Pancreas (tissue), 10 donors: ENCODE data around the gene PAGE3. TPM values are rescaled to one million over a fixed set of nuclear protein-coding genes. Genes with fewer than 3 reads are reported as not detected.

ENCODE experiments used
- ATAC-seq, 4 donors: fragments of 200-7000 bp; cut with Tn5 transposase; one replicate each; pipeline versions ENCODE4 v1.8.0 to v1.9.1; 2020; ENCODE audit warnings: mild to moderate bottlenecking in 4 of 4, moderate library complexity in 4 of 4
- DNase-seq, 6 donors: peaks; one replicate each; pipeline ENCODE4 v3.0.0-alpha.2; 2020
- FAIRE-seq: peaks from 2 replicates; lab custom pipeline; 2012; peaks lifted over from hg19 to GRCh38; lab: Jason Lieb, UNC
- H3K27ac ChIP-seq, 4 donors: fragments of 200-600 bp; sonication (generic); 1 replicate in 3 of 4; 2 replicates in 1 of 4; pipeline versions ENCODE4 v1.5.0 to v1.8.0; 2020
- H3K27me3 ChIP-seq, 4 donors: fragments of 200-600 bp; one replicate each; pipeline ENCODE4 v1.8.0; 2021
- H3K36me3 ChIP-seq, 3 donors: fragments of 200-600 bp; sonication (generic) in 1 of 3; one replicate each; pipeline versions ENCODE4 v1.5.0 to v1.8.0; 2020 to 2021
- H3K4me1 ChIP-seq, 3 donors: fragments of 200-600 bp; one replicate each; pipeline ENCODE4 v1.8.0; 2021
- H3K4me3 ChIP-seq, 4 donors: fragments of 200-600 bp; sonication (generic) in 2 of 4; one replicate each; pipeline versions ENCODE4 v1.5.0 to v1.8.0; 2020 to 2021
- H3K9me3 ChIP-seq, 4 donors: fragments of 200-600 bp; one replicate each; pipeline ENCODE4 v1.8.0; 2021
- CTCF ChIP-seq, 4 donors: fragments of 200-600 bp; sonication (generic) in 3 of 4; IDR thresholded peaks; one replicate each; pipeline versions ENCODE4 v1.5.0 to v1.8.0; 2021; ENCODE audit warnings: antibody characterized with exemption in 4 of 4
- WGBS, 2 donors: extraction: QIAGEN DNeasy Blood & Tissue Kit; methylation state at CpG; one replicate each; pipeline ENCODE4 v1.1.7; 2013; 5-methylcytosine and 5-hydroxymethylcytosine counted together
- intact Hi-C, 3 donors: fragments of 100-400 bp; cut with DNase I; formaldehyde crosslinking; loops; one replicate each; pipeline versions ENCODE4 v1.11.1 to v1.14.2; 2022
- polyA plus RNA-seq, 2 donors: library from polyadenylated mRNA; stranded (reverse); fragments of 200-250 nt; gene quantifications; one replicate each; pipeline ENCODE4 v1.2.3, GENCODE V29; 2013
- total RNA-seq, 6 donors: library from RNA; stranded (reverse); fragmentation: NEBNext Ultra II Directional in 4 of 6; extraction: Animal tissue kit (Norgen Biotek cat#: 25700) in 4 of 6; gene quantifications; one replicate each; pipeline versions ENCODE4 v1.2.1 to v1.2.4, GENCODE V29; 2021 to 2023
- donor health status: healthy with polysubstance abuse.
- donor health status: DM: no; HTN: no; CAD: no; lungs with moderate emphysema.
- donor health status: DM: no; HTN: no; CAD: no.
- donor health status: control.
- donor health status: control.
- donor health status: Bipolar disorder and iron deficiency.
- donor health status: DM: yes; HTN: yes; CAD: no.
- donor health status: DM: no; HTN: no; CAD: no.
- donor health status: DM: no; HTN: no; CAD: no.
- donor health status: DM: yes; HTN: yes; CAD: no.

The PAGE3 gene, protein sequence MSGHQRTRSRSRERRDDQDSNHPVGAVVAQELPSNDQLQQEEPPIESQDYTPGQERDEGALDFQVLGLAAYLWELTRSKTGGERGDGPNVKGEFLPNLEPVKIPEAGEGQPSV
- total RNA-seq (not detected), polyA plus RNA-seq (not detected)

- ATAC-seq (no peak), FAIRE-seq (no peak)
- intact Hi-C loops, result no loop called here
Measured at GRCh38 chrX:55264816-55265215, at the start of gene PAGE3. PAGE3 (minus strand) TSS chrX:55264916; CDS start chrX:55263903, 1,013 bp downstream.

GRCh38 chrX:55312655-55313054, 47.9 kb upstream of the PAGE3 start:
- Histone ChIP-seq H3K27ac (no peak overlapping the region), H3K4me3 (no peak overlapping the region), H3K27me3 (no peaks in the 10 kb centered on the region), H3K36me3 (no peaks in the 10 kb centered on the region), H3K4me1 (no peaks in the 10 kb centered on the region), H3K9me3 (no peaks in the 10 kb centered on the region)
- no peak for ATAC-seq
- no peak for FAIRE-seq
- intact Hi-C loops, result no loop called here
- no peak for TF ChIP-seq CTCF (IDR thresholded peaks at IDR 0.05)
- no peak for DNase-seq

More at GRCh38 chrX:55264816-55265215, at the start of gene PAGE3:
- 75 to 84% methylated on average over 5 of the region's 5 CpGs for WGBS, 2 donors
- Histone ChIP-seq H3K9me3 (no peaks in the 10 kb centered on the region), H3K36me3 (no peaks in the 10 kb centered on the region), H3K4me1 (no peaks in the 10 kb centered on the region), H3K27ac (no peak within 1 kb of the TSS), H3K4me3 (no peak within 1 kb of the TSS), H3K27me3 (peaks cover 0 to 6% (median 0%) of the 10 kb centered on the region in 4 donors)
- TF ChIP-seq CTCF (IDR thresholded peaks at IDR 0.05), result no peak
- no peak for DNase-seq

DNA sequence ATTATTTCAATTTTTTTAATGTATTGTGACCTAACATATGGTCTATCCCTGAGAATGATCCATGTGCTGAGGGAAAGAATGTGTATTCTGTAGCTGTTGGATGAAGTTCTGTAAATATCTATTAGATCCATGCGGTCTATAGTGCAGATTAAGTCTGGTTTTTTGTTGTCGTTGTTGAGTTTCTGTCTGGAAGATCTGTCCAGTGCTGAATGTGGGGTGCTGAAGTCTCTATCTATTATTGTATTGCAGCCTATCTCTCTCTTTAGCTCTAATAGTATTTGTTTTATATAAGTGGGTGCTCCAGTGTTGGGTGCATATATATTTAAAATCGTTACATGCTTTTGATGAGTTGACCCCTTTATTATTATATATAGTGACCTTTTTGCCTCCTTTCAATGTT, 26.2 kb upstream of the PAGE3 start:
- no peak for ATAC-seq
- DNase-seq, result no peak
- Histone ChIP-seq H3K4me1 (no peaks in the 10 kb centered on the region), H3K27me3 (no peaks in the 10 kb centered on the region), H3K9me3 (no peaks in the 10 kb centered on the region), H3K36me3 (no peaks in the 10 kb centered on the region), H3K27ac (no peak overlapping the region), H3K4me3 (no peak overlapping the region)
- WGBS, 2 donors, result 63 to 72% methylated on average over 3 of the region's 3 CpGs
- FAIRE-seq, result no peak
- intact Hi-C loops, result no loop called here
- no peak for TF ChIP-seq CTCF (IDR thresholded peaks at IDR 0.05)

- no peak for FAIRE-seq
- no peak for DNase-seq
- no peak for TF ChIP-seq CTCF (IDR thresholded peaks at IDR 0.05)
- Histone ChIP-seq H3K36me3 (no peaks in the 10 kb centered on the region), H3K4me1 (no peaks in the 10 kb centered on the region), H3K27ac (no peak overlapping the region), H3K27me3 (peaks cover 0 to 3% (median 0%) of the 10 kb centered on the region in 4 donors), H3K4me3 (no peak overlapping the region), H3K9me3 (no peaks in the 10 kb centered on the region)
- intact Hi-C loops, result no loop called here
- no peak for ATAC-seq
- 84 to 85% methylated on average over 10 of the region's 10 CpGs for WGBS, 2 donors
Measured at GRCh38 chrX:55279832-55280231, 15.1 kb upstream of the PAGE3 start.

GRCh38 chrX:55260806-55261205, 3.9 kb downstream of the PAGE3 start:
- ATAC-seq, result no peak
- Histone ChIP-seq H3K27ac (no peak overlapping the region), H3K36me3 (no peaks in the 10 kb centered on the region), H3K27me3 (peaks cover 0 to 6% (median 2%) of the 10 kb centered on the region in 4 donors), H3K4me1 (no peaks in the 10 kb centered on the region), H3K9me3 (no peaks in the 10 kb centered on the region), H3K4me3 (no peak overlapping the region)
- FAIRE-seq, result no peak
- DNase-seq, result no peak
- WGBS, 2 donors, result 63 to 87% methylated on average over 2 of the region's 2 CpGs
- intact Hi-C loops, result no loop called here
- no peak for TF ChIP-seq CTCF (IDR thresholded peaks at IDR 0.05)
